ENCODE measurements around the gene LBX2.

DNA sequence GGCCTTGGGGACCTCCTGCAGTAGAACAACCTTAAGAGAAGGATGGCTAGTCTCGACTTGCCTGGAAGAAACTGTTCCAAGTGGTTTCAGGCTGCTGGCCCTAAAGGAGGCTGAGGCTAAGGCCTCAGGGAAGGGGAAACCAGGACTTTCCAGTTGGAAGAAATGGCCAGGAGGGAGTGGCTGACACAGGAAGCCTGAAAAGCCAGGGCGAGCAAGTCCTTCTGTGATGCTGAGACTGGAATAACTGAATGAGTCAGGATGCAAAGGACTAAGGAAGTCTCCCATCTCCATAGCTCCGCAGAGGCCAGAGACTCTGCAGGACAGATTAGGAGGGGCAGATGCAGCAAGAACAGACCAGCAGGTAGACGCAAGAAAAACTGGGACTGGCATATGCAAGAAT, 37.7 kb upstream of the LBX2 start:
- TF ChIP-seq, protein P1, sequence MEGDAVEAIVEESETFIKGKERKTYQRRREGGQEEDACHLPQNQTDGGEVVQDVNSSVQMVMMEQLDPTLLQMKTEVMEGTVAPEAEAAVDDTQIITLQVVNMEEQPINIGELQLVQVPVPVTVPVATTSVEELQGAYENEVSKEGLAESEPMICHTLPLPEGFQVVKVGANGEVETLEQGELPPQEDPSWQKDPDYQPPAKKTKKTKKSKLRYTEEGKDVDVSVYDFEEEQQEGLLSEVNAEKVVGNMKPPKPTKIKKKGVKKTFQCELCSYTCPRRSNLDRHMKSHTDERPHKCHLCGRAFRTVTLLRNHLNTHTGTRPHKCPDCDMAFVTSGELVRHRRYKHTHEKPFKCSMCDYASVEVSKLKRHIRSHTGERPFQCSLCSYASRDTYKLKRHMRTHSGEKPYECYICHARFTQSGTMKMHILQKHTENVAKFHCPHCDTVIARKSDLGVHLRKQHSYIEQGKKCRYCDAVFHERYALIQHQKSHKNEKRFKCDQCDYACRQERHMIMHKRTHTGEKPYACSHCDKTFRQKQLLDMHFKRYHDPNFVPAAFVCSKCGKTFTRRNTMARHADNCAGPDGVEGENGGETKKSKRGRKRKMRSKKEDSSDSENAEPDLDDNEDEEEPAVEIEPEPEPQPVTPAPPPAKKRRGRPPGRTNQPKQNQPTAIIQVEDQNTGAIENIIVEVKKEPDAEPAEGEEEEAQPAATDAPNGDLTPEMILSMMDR (IDR thresholded peaks at IDR 0.05 in 4 of 5, conservative IDR thresholded peaks at IDR 0.05 in 1 of 5) = no peak
- TF ChIP-seq POLR2A (IDR thresholded peaks at IDR 0.05) = no peak
